Activated CD8-positive, alpha-beta memory T cell treated with anti-CD3 and anti-CD28 coated beads for 48 hours (primary cell): ENCODE results near the gene SYNDIG1L.
"Not testable (repeated sequence)": the region's sequence is repeated elsewhere in the genome, so short reads cannot be mapped to it uniquely, and the experiment has no call there.

ENCODE experiments used
- DNase-seq, 3 experiments: peaks; one replicate each; pipeline ENCODE4 v3.0.0-alpha.2; 2020; ENCODE audit warnings: low read depth in 2 of 3, low spot score in 2 of 3

Gene SYNDIG1L

DNA sequence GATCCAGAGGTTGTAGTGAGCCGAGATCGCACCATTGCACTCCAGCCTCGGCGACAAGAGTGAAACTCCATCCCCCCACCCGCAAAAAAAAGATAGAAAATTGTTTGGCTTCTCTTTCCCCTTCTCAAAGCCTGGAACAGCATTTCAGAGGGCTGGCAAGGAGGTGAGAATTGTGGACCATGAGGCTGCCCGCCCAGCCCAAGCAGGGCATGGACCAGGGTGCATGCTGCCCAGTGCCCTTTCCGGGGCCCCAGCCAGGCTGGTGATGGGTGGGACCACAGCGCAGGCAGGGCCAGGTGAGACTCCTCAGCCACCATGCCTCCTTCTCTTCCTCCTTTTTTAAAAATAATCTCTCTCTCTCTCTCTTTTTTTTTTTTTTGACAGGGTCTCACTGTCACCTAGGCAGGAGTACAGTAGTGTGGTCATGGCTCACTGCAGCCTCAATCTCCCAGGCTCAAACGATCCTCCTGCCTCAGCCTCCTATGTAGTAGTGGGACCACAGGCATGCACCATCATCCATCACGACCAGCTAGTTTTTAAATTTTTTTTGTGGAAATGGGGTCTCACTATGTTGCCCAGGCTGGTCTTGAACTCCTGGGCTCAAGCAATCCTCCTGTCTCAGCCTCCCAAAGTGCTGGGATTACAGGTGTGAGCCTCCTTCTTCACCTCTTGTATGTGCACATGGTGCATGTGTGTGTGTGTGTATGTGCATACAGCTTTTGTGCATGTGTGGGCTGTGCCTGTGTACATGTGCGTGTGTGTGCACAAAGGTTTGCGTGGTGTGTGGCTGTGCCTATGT, 22.2 kb downstream of the SYNDIG1L start:
- DNase-seq: no peak

DNA sequence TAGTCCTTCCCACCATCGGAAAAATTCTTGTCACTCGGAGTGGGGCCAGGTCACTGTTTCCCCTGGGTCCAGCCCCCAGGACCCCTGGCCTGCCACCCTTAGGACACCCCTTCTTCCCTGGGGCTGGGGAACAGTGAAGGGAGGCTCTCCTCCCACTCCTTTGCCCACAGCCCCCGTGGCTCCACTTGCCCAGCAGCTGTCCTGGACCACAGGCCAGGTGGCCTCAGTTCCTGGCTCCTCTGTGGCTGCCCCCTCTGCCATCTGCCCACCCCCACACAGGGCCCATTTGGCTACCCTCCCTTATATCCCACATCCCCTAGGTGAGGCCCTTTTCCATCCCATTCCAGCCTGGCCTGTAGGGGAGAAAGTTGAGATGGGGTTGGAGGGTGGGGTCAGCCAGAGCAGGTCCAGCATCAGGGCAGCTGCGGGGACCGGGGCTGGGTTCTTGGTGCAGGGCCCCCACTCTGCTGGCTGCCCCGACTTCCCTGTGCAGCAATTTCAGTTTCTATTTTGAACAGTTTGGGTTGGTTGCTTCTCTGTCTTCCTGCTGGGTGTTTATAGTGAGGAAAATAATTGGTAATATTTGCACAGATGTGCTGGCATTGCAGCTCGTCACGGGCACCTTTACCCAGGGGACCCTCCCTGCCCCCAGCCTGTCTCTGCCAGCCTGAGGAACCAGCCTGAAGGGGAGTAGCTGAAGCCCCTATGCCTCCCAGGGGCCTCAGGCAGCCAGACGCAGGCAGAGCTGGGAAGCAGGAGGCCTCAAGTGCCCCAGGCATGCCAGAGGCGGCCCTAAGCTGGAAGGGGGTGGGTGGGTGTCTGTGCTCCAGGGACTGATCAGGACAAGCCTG, 23.4 kb downstream of the SYNDIG1L start:
- no peak for DNase-seq

DNA sequence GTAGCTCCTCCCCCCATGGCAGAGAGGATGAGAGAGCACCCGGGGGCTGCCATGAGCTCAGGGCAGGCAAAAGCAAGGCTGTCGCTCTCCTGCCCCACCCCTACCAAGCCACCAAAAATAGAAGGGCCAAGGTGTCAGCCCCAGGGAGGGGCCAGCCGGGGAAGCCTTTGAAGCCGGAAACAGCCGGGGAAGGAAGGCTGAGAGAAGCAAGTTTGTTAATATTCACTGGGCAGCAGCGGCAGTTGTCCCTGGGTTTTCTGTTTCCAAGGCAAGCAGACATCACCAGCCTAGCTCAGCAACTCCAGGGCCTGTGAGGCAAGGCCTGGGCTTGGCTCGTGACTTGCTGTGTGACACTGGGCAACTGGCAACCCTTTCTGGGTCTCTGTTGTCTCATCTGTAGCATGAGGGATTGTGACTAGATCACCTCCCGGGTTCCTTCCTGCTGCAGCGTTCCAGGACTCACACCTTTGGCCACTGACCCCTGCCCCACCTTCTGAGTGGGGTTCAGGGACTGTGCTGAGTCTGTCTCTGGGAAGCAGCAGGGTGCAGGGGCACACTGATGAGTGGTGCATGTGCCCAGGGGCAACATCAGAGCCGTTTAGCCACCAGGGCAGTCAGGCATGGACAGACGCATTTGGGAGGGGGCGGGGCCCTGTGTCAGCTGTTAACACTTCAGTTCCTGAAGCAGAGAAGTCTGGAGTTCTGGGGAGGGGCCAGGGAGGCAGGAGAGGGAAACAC, 24.3 kb downstream of the SYNDIG1L start:
- DNase-seq: peak; percentile 12 to 34 (median 17)

GRCh38 chr14:74400919-74401503, 25.0 kb downstream of the SYNDIG1L start:
- no peak for DNase-seq

GRCh38 chr14:74400031-74400685, 25.9 kb downstream of the SYNDIG1L start:
- DNase-seq: no peak

GRCh38 chr14:74395094-74395493, 30.9 kb downstream of the SYNDIG1L start:
- DNase-seq: no peak

GRCh38 chr14:74394549-74394948, 31.5 kb downstream of the SYNDIG1L start:
- DNase-seq: no peak

- DNase-seq: no peak
Observed at GRCh38 chr14:74392616-74393570, 33.1 kb downstream of the SYNDIG1L start.

DNA sequence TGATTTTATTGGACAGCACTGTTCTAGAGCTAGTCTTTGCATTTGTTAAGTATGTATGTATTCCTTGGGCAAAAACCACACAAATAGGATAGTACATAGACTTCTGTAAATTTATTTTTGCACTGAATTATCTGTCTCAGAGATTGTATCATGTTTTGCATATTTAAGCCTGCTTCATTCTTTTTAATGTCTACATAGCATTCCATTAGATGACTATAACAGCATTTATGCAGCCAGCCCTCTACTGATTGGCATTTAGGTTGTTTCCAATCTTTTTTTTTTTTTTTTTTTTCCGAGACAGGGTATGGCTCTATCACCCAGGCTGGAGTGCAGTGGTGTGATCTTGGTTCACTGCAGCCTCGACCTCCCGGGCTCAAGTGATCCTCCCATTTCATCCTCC, 34.5 kb downstream of the SYNDIG1L start:
- no peak for DNase-seq

GRCh38 chr14:74390505-74390904, 35.5 kb downstream of the SYNDIG1L start:
- not testable (repeated sequence) for DNase-seq

- DNase-seq: no peak
Observed at GRCh38 chr14:74389980-74390379, 36.0 kb downstream of the SYNDIG1L start.

- no peak for DNase-seq
Observed at GRCh38 chr14:74382231-74382630, 43.8 kb downstream of the SYNDIG1L start.

- DNase-seq: not testable (repeated sequence)
Observed at GRCh38 chr14:74381571-74381970, 44.4 kb downstream of the SYNDIG1L start.

DNA sequence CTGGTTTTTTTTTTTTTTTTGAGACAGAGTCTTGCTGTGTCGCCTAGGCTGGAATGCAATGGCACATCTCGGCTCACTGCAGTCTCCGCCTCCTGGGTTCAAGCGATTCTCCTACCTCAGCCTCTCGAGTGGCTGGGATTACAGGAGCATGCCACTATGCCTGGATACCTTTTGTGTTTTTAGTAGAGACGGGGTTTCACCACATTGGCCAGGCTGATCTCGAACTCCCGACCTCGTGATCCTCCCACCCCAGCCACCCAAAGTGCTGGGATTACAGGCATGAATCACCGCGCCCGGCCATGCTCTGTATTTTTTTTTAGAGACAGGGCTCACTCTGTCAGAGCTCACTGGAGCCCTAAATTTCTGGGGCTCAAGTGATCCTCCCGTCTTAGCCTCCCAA, 45.2 kb downstream of the SYNDIG1L start:
- DNase-seq: no peak

- no peak for DNase-seq
Observed at GRCh38 chr14:74380172-74380571, 45.8 kb downstream of the SYNDIG1L start.

- no peak for DNase-seq
Observed at GRCh38 chr14:74377976-74378690, 47.9 kb downstream of the SYNDIG1L start.

DNA sequence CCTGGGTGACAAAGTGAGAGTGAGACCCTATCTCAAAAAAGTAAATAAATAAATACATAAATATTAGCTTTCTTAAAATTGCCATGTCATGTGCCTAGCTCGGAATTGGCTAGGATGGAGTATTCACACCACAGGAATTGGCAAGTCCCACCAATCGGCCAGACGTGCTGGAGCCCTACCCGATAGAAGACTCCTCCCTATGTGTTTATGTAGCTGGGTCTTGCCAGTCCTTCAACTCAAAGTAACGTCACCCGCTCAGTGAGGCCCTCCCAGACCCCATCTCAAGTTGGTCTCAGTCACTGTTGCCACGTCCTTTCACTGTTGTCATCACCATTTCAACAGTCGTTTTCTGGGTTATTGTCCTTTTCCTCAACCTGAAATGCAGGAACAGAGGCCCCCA, 57.6 kb downstream of the SYNDIG1L start:
- no peak for DNase-seq

DNA sequence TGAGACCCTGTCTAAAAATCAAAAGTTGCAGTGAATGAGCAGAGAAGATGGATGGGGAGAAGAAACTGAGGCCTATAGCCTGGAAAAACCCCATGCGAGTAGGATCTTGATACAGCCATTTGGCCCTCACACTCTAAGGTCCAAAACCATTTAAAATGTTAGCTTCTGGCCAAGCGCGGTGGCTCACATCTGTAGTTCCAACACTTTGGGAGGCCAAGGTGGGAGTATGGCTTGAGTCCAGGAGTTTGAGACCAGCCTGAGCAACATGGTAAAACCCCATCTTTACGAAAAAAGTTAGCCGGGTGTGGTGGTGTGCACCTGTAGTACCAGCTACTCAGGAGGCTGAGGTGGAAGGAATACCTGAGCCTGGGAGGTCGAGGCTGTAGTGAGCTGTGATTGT, 58.0 kb downstream of the SYNDIG1L start:
- DNase-seq: no peak
